GM21390 (cell line): ENCODE results near the gene MAMLD1.

Experiments
- ATAC-seq: cut with Tn5 transposase; IDR thresholded peaks from one replicate; pipeline ENCODE4 v1.9.1; 2021; ENCODE audit not compliant: unreplicated experiment

The MAMLD1 gene

GRCh38 chrX:150495496-150495895 lies 132.4 kb downstream of the MAMLD1 start:
- ATAC-seq: no peak

- no peak for ATAC-seq
Observed at GRCh38 chrX:150499240-150499639, 136.1 kb downstream of the MAMLD1 start.

GRCh38 chrX:150502091-150502490 lies 139.0 kb downstream of the MAMLD1 start:
- no peak for ATAC-seq

- no peak for ATAC-seq
Observed at GRCh38 chrX:150502979-150503897, 140.1 kb downstream of the MAMLD1 start.

GRCh38 chrX:150503898-150504219 lies 140.7 kb downstream of the MAMLD1 start:
- ATAC-seq: no peak

- ATAC-seq: no peak
Observed at GRCh38 chrX:150504397-150505182, 141.5 kb downstream of the MAMLD1 start.

GRCh38 chrX:150506020-150506419 lies 142.9 kb downstream of the MAMLD1 start:
- ATAC-seq: no peak

GRCh38 chrX:150506486-150506885 lies 143.4 kb downstream of the MAMLD1 start:
- no peak for ATAC-seq

DNA sequence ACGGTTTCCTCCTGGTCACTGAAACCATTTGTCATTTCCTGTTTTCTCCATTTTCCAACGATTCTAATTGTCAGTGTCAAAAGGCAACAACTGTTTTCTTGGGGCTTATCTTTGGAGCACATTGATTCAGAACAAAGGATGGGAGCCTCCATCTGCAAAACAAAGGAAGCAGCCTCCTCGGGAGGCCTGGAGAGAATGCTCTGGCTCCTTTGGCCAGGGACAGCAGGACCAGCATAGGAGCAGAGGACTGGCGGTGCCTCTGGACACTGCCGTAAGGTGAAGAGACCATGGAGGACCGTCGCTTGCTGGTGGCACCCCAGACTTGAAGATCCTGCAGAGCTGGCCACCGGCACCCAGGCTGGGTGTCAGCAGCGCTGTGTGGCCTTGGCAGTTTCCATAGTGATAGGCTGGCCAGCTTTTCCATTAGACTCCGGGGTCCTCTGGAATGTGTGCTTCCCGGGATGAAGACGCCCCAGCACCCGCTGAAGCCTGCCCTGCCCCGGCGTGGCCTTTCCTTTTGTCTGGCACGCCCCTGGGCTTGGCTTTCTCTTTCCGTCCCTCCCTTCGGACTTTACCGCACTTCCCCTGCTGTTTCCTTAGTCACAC lies 144.2 kb downstream of the MAMLD1 start:
- ATAC-seq: no peak

DNA sequence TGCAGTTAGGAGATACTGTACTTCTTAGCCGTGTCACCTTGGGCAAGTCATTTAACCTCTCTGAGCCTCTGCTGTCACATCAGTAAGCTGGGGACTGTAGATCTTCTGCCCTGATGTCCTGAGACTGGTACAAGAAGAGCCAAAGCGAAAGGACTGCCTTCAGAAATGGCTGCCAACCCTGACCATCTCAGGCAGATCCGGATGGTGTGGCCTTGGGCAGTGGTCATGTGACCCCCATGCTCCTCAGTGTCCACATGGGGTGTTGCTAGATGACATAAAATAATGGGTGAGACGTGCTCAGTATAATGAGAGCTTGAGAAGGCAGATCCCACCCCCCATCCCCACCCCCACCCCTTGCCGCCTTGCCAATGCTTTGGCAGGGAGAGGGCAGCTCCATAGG lies 144.9 kb downstream of the MAMLD1 start:
- ATAC-seq: no peak

- ATAC-seq: no peak
Observed at GRCh38 chrX:150508451-150509367, 145.6 kb downstream of the MAMLD1 start.

DNA sequence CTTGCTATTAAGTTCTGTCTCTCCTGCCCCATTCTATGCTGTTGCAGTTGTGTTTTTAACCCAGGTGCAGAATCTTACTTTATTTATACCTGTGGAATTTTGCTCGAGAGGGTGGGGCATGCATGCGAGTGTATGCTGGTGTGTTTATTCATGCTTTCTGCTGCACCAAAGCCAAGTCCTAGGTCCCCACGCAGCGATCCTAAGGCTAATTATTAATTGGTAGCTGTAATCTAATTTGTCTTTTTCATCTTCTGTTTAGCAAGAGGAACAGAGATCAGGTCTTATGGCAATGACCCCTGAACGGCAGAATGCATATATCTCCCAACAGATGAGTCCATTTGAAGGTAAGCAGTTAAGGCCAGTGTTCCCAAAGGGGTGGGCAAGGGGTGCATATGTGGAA lies 146.6 kb downstream of the MAMLD1 start:
- no peak for ATAC-seq

DNA sequence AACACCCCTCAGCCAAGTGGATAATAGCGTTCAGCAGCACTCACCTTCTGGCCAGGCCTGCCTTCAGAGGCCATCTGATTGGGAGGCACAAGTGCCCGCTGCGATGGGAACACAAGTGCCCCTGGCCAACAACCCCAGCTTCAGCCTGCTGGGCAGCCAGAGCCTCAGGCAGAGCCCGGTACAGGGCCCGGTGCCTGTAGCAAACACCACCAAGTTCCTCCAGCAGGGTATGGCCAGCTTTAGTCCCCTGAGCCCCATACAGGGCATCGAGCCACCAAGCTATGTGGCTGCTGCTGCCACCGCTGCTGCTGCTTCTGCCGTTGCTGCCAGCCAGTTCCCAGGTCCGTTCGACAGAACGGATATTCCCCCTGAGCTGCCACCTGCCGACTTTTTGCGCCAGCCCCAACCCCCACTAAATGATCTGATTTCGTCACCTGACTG lies 149.4 kb downstream of the MAMLD1 start:
- no peak for ATAC-seq

GRCh38 chrX:150513544-150513943 lies 150.4 kb downstream of the MAMLD1 start:
- ATAC-seq: no peak

- ATAC-seq: no peak
Observed at GRCh38 chrX:150514462-150514861, 151.3 kb downstream of the MAMLD1 start.

DNA sequence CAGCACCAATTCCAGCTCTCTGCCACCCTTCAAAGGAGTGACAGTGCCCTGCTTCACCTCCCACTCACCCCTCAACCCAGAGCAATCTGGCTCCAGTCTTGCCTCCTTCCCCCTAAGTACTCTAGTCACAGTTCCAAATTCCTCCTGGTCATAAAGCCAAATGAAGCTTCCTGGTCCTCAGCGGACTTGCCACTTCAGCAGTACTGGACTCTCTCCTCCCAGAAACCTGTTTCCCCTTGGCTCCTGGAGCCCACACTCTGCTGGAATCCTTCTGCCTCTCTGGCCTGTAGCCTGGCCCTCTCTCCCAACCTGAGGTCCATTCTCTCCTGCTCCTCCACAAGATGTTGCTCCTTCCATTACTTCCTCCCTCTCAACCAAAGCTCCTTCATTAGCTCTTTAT lies 152.7 kb downstream of the MAMLD1 start:
- ATAC-seq: no peak

DNA sequence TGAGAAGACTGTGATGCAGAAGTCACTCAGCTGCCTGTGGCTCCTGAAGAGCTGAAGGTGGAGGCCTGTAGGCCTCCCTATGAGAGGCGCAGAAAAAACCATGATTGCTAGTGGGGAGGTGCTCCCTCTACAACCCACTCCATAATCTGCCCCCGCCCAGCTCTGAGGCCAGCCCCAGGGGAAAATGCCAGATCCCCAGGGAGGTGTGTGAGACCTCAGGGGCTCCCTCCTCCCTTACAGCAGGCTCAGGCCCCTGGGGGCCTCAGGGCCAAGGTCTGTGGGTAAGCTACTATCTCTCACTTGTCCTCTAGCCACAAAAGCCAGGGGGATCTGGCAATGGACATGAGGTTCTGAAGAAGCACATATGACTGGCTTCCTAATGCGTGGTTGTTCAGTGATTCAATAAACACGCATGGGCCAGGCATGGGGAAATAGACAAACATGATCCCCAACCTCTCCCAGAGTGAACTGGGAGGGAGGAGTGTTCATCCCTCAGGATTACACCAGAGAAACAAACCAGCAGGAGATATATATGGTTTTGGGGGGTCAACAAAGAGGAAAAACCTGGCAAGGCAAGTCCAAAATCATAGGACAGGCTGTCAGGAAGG lies 154.3 kb downstream of the MAMLD1 start:
- no peak for ATAC-seq

DNA sequence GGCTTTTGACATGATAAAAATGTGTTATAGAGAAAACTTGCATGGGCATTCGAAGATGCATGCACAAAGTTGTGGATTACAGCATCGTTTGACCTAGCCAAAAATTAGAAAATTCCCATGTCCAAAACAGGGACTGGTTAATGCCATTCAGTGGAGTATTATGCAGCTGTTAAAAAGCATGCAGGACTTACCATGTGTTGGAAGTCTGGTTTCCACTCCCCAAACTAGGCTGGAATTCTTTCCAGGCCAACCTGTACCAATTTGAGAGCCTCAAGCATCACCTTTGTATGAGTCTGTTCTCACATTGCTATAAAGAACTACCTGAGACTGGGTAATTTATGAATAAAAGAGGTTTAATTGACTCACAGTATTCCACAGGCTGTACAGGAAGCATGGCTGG lies 159.4 kb downstream of the MAMLD1 start:
- ATAC-seq: no peak

DNA sequence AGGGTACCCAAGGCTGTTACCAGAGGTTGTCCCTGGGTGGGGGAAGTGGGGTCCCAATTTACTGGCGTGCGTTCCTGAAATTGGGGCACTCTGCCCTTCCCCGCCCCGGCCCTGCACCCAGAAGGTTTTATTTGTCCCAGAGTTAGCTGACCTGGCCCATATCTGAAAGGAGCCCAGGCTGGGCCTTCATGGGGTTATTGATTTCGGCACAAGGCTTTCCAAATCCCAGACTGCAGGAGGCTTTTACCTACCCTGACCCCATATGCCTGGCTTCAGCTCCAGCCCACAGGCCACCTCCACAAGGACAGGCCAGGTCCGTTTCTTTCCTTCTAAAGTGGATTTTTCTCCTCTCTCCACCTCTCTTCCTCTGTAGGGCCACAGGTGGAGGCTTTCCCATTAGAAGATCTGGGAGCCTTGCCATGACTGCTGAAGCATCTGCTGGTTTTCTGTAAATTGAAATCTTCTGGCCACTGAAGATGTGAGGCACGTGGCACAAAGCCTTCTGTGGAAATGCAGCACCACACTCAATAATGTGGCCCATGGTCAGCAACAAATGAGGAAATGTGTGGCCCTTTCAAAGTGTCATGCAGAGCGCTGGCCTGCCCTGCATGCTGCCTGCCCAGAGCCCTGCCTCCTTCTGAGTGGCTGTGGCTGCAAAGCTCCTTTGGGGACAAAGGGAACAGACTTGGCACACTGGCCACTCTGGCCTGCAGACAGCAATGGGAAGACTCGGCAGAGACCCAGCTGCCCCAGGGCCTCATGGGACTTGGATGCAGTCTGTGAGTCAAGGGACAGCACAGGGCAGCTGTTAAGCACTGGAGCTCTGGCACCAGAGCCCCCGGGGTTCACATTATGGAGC lies 162.2 kb downstream of the MAMLD1 start:
- ATAC-seq: no peak
